Activated naive CD4-positive, alpha-beta T cell treated with anti-CD3 and anti-CD28 coated beads for 36 hours (primary cell): ENCODE results near the gene CAPN5. TPM values are rescaled to one million over a fixed set of nuclear protein-coding genes. Genes with fewer than 3 reads are reported as not detected.

Experiments used
- CTCF ChIA-PET: fragments of 350-600 bp; sonication (Branson Sonifier 250); formaldehyde crosslinking; loops from one replicate; lab custom pipeline; 2021; ENCODE audit warnings: antibody characterized with exemption; lab: Charles Lee
- DNase-seq: peaks from one replicate; pipeline ENCODE4 v3.0.0-alpha.2; 2020
- H3K27ac Mint-ChIP-seq: one replicate; pipeline ENCODE4 v1.8.0; 2021; ENCODE audit warnings: mild to moderate bottlenecking, mixed read lengths
- H3K27me3 Mint-ChIP-seq: one replicate; pipeline ENCODE4 v1.8.0; 2021; ENCODE audit warnings: low read depth, mixed read lengths
- H3K36me3 Mint-ChIP-seq: one replicate; pipeline ENCODE4 v1.8.0; 2021; ENCODE audit warnings: low read depth, mixed read lengths
- H3K4me1 Mint-ChIP-seq: one replicate; pipeline ENCODE4 v1.8.0; 2021; ENCODE audit warnings: low read depth, mixed read lengths
- H3K4me3 Mint-ChIP-seq: one replicate; pipeline ENCODE4 v1.8.0; 2021; ENCODE audit warnings: mild to moderate bottlenecking, moderate library complexity, mixed read lengths
- H3K9me3 Mint-ChIP-seq: one replicate; pipeline ENCODE4 v1.8.0; 2021; ENCODE audit warnings: mixed read lengths
- intact Hi-C: fragments of 100-400 bp; cut with micrococcal nuclease; formaldehyde crosslinking; loops from one replicate; pipeline ENCODE4 v1.15.1; 2023
- total RNA-seq, 2 experiments: library from RNA; stranded (reverse); gene quantifications; one replicate each; pipeline ENCODE4 v1.2.3, GENCODE V29; 2021

Gene CAPN5
- total RNA-seq, 2 experiments from 2014 or later: 0.79 to 1.5 TPM

GRCh38 chr11:77068457-77069335 lies 1.9 kb downstream of the CAPN5 start:
- Mint-ChIP-seq H3K4me3 (no peak overlapping the region), H3K27me3 (no peaks in the 10 kb centered on the region), H3K36me3 (no peaks in the 10 kb centered on the region), H3K9me3 (no peaks in the 10 kb centered on the region), H3K4me1 (peaks cover 23% of the 10 kb centered on the region), H3K27ac (no peak overlapping the region)
- DNase-seq: no peak
- intact Hi-C loops: no loop called here
- CTCF ChIA-PET: interaction anchor here (0.9 kb wide), 1 partner anchor 23 kb away, joined by 3 read pairs; no protein-coding TSS in a partner anchor

DNA sequence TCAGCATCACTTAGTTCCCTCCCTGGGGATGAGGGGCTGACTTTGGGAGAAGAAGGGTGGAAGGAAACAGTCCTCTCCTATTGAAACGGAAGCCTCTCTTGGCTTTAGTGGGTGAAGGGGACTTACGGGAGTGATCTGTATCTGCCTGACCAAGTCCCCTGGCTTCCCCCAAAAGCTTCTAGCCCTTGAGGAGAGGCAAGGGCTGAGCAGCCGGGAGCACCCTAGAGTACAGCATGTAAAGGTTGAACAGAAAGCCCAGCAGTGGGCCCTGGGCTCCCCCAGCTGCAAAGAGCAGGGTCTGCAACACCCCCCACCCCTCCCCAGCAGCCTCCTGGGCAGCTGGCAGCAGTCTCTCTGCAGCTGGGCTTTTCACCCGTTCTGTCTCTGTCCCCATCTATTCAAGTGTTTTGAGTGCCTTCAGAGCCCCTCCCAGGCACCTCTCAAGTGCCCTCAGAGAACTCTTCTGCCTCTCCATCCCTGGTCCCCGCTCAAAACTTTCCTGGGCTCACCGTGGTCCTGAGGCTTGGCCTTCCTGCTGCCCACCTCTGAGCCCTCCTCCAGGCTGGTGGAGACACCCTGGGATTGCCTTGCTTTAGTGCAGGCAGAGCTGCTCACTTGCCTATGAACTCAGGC lies 2.7 kb downstream of the CAPN5 start:
- CTCF ChIA-PET: no interaction called here
- no peak overlapping the region for H3K27ac Mint-ChIP-seq
- H3K9me3 Mint-ChIP-seq: no peaks in the 10 kb centered on the region
- no peaks in the 10 kb centered on the region for H3K27me3 Mint-ChIP-seq
- H3K4me3 Mint-ChIP-seq: no peak overlapping the region
- DNase-seq: no peak
- intact Hi-C loops: no loop called here
- H3K36me3 Mint-ChIP-seq: no peaks in the 10 kb centered on the region
- peaks cover 23% of the 10 kb centered on the region for H3K4me1 Mint-ChIP-seq

GRCh38 chr11:77069969-77070582 lies 3.3 kb downstream of the CAPN5 start:
- Mint-ChIP-seq H3K27me3 (no peaks in the 10 kb centered on the region), H3K9me3 (no peaks in the 10 kb centered on the region), H3K4me1 (peaks cover 23% of the 10 kb centered on the region), H3K27ac (no peak overlapping the region), H3K4me3 (no peak overlapping the region), H3K36me3 (no peaks in the 10 kb centered on the region)
- intact Hi-C loops: no loop called here
- DNase-seq: no peak
- CTCF ChIA-PET: no interaction called here

GRCh38 chr11:77071077-77071476 lies 4.3 kb downstream of the CAPN5 start:
- DNase-seq: no peak
- Mint-ChIP-seq H3K27ac (no peak overlapping the region), H3K36me3 (no peaks in the 10 kb centered on the region), H3K9me3 (no peaks in the 10 kb centered on the region), H3K4me3 (no peak overlapping the region), H3K4me1 (peaks cover 20% of the 10 kb centered on the region), H3K27me3 (no peaks in the 10 kb centered on the region)
- CTCF ChIA-PET: no interaction called here
- intact Hi-C loops: no loop called here

- H3K4me1 Mint-ChIP-seq: peaks cover 20% of the 10 kb centered on the region
- H3K9me3 Mint-ChIP-seq: no peaks in the 10 kb centered on the region
- intact Hi-C loops: no loop called here
- CTCF ChIA-PET: interaction anchor here (4.1 kb wide), 1 partner anchor 19 kb away, joined by 19 read pairs; no protein-coding TSS in a partner anchor
- no peak overlapping the region for H3K4me3 Mint-ChIP-seq
- no peaks in the 10 kb centered on the region for H3K27me3 Mint-ChIP-seq
- H3K36me3 Mint-ChIP-seq: no peaks in the 10 kb centered on the region
- DNase-seq: no peak
- no peak overlapping the region for H3K27ac Mint-ChIP-seq
These were observed 5.2 kb downstream of the CAPN5 start for GRCh38 chr11:77071671-77072605.

GRCh38 chr11:77072851-77073327 lies 6.1 kb downstream of the CAPN5 start:
- CTCF ChIA-PET: interaction anchor here (1.0 to 4.1 kb wide), 2 partner anchors 10 to 18 kb away, joined by 4 to 19 read pairs; no protein-coding TSS in a partner anchor
- H3K9me3 Mint-ChIP-seq: no peaks in the 10 kb centered on the region
- H3K36me3 Mint-ChIP-seq: no peaks in the 10 kb centered on the region
- H3K27ac Mint-ChIP-seq: no peak overlapping the region
- DNase-seq: no peak
- intact Hi-C loops: no loop called here
- no peaks in the 10 kb centered on the region for H3K27me3 Mint-ChIP-seq
- H3K4me1 Mint-ChIP-seq: peaks cover 16% of the 10 kb centered on the region
- no peak overlapping the region for H3K4me3 Mint-ChIP-seq

- intact Hi-C loops: no loop called here
- no peak for DNase-seq
- H3K9me3 Mint-ChIP-seq: peaks cover 3% of the 10 kb centered on the region
- no peak overlapping the region for H3K4me3 Mint-ChIP-seq
- H3K4me1 Mint-ChIP-seq: peaks cover 13% of the 10 kb centered on the region
- H3K36me3 Mint-ChIP-seq: no peaks in the 10 kb centered on the region
- H3K27ac Mint-ChIP-seq: no peak overlapping the region
- no peaks in the 10 kb centered on the region for H3K27me3 Mint-ChIP-seq
- CTCF ChIA-PET: interaction anchor here (1.0 to 4.1 kb wide), 2 partner anchors 9 to 18 kb away, joined by 4 to 19 read pairs; no protein-coding TSS in a partner anchor
These were observed 6.7 kb downstream of the CAPN5 start for GRCh38 chr11:77073328-77074001.

DNA sequence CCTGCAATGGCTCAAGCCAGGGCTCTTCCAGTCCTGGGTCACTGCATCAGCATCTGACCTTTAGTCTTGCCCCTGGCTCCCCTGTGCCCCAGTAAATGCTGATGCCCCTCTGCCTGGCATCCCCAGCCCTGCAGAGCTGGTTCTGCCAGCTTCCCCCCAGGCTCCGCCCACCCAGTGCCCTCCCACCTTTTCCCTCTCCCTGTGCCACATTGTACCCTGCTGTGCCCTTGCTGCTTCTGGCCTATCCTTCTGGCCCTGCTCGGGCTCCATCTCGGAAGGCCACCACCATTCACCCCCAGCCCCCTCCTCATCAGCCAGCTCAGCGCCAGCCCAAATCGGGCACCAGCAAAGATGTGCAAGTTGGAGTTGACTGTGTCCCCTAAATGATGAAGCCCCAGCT lies 7.4 kb downstream of the CAPN5 start:
- CTCF ChIA-PET: interaction anchor here (4.1 kb wide), 1 partner anchor 17 kb away, joined by 19 read pairs; no protein-coding TSS in a partner anchor
- DNase-seq: no peak
- no peaks in the 10 kb centered on the region for H3K27me3 Mint-ChIP-seq
- no peak overlapping the region for H3K4me3 Mint-ChIP-seq
- H3K27ac Mint-ChIP-seq: no peak overlapping the region
- intact Hi-C loops: no loop called here
- no peaks in the 10 kb centered on the region for H3K36me3 Mint-ChIP-seq
- H3K4me1 Mint-ChIP-seq: peaks cover 13% of the 10 kb centered on the region
- H3K9me3 Mint-ChIP-seq: peaks cover 6% of the 10 kb centered on the region

DNA sequence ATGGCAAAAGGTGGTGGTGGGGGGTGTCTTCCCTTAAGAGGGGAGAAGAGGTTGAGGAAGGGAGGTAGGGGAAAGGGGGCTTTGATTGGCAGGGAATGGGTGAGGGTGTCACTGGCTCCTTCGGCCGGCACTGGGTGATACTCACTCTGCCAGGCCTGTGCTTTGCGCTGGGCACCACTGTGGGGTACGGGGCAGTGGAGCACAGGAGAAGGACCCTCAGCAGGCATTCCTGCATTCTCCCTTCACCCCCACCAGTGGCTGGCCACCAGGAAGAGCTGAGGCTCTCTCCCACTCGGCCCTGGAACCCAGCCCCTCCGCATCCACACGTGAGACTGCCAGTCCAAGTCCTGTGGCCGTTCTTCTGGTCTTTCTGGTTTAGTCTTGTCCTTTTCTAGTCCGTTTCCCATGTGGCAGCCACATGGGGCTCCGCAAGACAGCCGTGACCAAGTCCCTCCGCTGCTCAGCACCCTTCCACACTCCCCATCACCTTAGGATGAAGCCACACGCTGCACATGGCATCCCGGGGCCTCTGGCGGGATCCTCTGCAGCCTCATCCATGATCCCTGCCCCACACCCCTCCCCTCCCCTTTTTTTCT lies 8.0 kb downstream of the CAPN5 start:
- CTCF ChIA-PET: interaction anchor here (0.8 to 4.1 kb wide), 2 partner anchors 16 to 26 kb away, joined by 4 to 19 read pairs; no protein-coding TSS in a partner anchor
- Mint-ChIP-seq H3K27ac (no peak overlapping the region), H3K4me3 (no peak overlapping the region), H3K4me1 (peaks cover 13% of the 10 kb centered on the region), H3K36me3 (no peaks in the 10 kb centered on the region), H3K9me3 (peaks cover 6% of the 10 kb centered on the region), H3K27me3 (no peaks in the 10 kb centered on the region)
- intact Hi-C loops: no loop called here
- no peak for DNase-seq

GRCh38 chr11:77075425-77075905 lies 8.7 kb downstream of the CAPN5 start:
- no peaks in the 10 kb centered on the region for H3K36me3 Mint-ChIP-seq
- H3K27ac Mint-ChIP-seq: no peak overlapping the region
- no peaks in the 10 kb centered on the region for H3K27me3 Mint-ChIP-seq
- H3K4me1 Mint-ChIP-seq: peaks cover 13% of the 10 kb centered on the region
- peaks cover 6% of the 10 kb centered on the region for H3K9me3 Mint-ChIP-seq
- CTCF ChIA-PET: interaction anchor here (0.8 to 4.1 kb wide), 2 partner anchors 16 to 27 kb away, joined by 4 to 19 read pairs; no protein-coding TSS in a partner anchor
- H3K4me3 Mint-ChIP-seq: no peak overlapping the region
- no peak for DNase-seq
- intact Hi-C loops: no loop called here
